Osteoblast (primary cell): Measurements from ENCODE around the gene MS4A5. TPM values are rescaled to one million over a fixed set of nuclear protein-coding genes. Genes with fewer than 3 reads are reported as not detected.

ENCODE experiments used
- DNase-seq: peaks from one replicate; pipeline ENCODE4 v3.0.0; 2011; ENCODE audit warnings: low spot score, mixed read lengths; ENCODE audit not compliant: insufficient read length; ENCODE audit errors: missing footprints
- H2AFZ ChIP-seq: 2 replicates; pipeline ENCODE4 v1.6.0; 2011; ENCODE audit warnings: mild to moderate bottlenecking, low read length
- H3K27ac ChIP-seq: 2 replicates; pipeline ENCODE4 v1.5.1; 2011; ENCODE audit warnings: mild to moderate bottlenecking, low read depth, low read length, moderate library complexity
- H3K27me3 ChIP-seq: 2 replicates; pipeline ENCODE4 v1.6.0; 2012; ENCODE audit warnings: mild to moderate bottlenecking, control low read depth, inconsistent platforms, low read length, moderate library complexity; ENCODE audit not compliant: insufficient read depth
- H3K36me3 ChIP-seq: 2 replicates; pipeline ENCODE4 v1.5.1; 2011; ENCODE audit warnings: mild to moderate bottlenecking, low read length, control low read depth, moderate library complexity; ENCODE audit not compliant: insufficient read depth
- H3K4me1 ChIP-seq: 2 replicates; pipeline ENCODE4 v1.5.1; 2011; ENCODE audit warnings: mild to moderate bottlenecking, low read length, control low read depth, moderate library complexity; ENCODE audit not compliant: insufficient read depth
- H3K4me2 ChIP-seq: 2 replicates; pipeline ENCODE4 v1.6.0; 2011; ENCODE audit warnings: mild to moderate bottlenecking, low read length; ENCODE audit not compliant: insufficient read depth
- H3K4me3 ChIP-seq: fragments of 200-600 bp; sonication (generic); 3 replicates; pipeline ENCODE4 v1.5.1; 2012; ENCODE audit warnings: mild to moderate bottlenecking, low read length, inconsistent platforms; ENCODE audit not compliant: insufficient read depth
- H3K79me2 ChIP-seq: 2 replicates; pipeline ENCODE4 v1.6.0; 2012; ENCODE audit warnings: mild to moderate bottlenecking, low read length, control low read depth, inconsistent platforms; ENCODE audit not compliant: insufficient read depth
- H3K9me3 ChIP-seq: 2 replicates; pipeline ENCODE4 v1.5.1; 2011; ENCODE audit warnings: low read depth, low read length, control low read depth
- H4K20me1 ChIP-seq: 2 replicates; pipeline ENCODE4 v1.6.0; 2012; ENCODE audit warnings: mild to moderate bottlenecking, low read length, control low read depth; ENCODE audit not compliant: insufficient read depth
- total RNA-seq: library from RNA; depleted of rRNA; stranded (reverse); fragments of >200 nt; gene quantifications from 2 replicates; pipeline ENCODE4 v1.2.3, GENCODE V29; 2012
- TF ChIP-seq, protein P1 (sequence below): IDR thresholded peaks from 2 replicates; pipeline ENCODE4 v1.5.1; 2011; ENCODE audit warnings: mild to moderate bottlenecking, low read depth, low read length, moderate library complexity; ENCODE audit errors: extremely low read depth

MS4A5 gene
- total RNA-seq, 1 donor, result not detected

DNA sequence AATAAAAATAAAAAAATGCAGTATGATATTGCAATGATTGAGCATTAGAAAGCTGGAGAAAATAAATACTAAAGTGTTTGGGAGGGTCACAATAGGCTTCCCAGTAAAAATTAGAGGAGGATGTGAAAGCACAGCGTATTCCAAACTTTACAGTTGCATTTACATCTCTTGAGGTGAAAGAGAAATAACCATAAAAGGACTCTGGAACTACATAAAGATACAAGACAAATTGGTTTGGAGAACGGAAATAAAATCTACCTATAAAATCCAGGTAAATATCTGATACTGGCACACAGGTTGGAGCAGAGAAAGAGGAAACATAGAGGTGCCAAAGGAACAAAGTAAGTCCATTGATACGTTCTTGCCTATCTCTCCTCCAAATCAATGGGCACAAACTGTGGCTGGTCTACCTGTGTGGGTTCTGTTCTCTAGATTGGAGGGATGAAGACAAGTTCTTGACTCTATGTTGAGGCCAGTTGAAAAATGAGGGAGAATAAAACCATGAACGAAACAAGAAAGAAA is 63.2 kb downstream of the MS4A5 start, which contains the start of gene MS4A12:
MS4A12 (plus strand) TSS at position 291 of the 522 bp plus-strand sequence. CDS start 4,541 bp downstream, outside the sequence.
- H3K79me2 ChIP-seq, result no peaks in the 10 kb centered on the region
- no peak for DNase-seq
- peaks cover 4% of the 10 kb centered on the region for H3K9me3 ChIP-seq
- H3K36me3 ChIP-seq, result no peaks in the 10 kb centered on the region
- H3K27me3 ChIP-seq, result no peaks in the 10 kb centered on the region
- no peaks in the 10 kb centered on the region for H4K20me1 ChIP-seq
- no peak within 1 kb of the TSS for H3K4me3 ChIP-seq
- H3K27ac ChIP-seq, result no peak within 1 kb of the TSS
- no peak within 1 kb of the TSS for H3K4me2 ChIP-seq
- H3K4me1 ChIP-seq, result no peaks in the 10 kb centered on the region
- H2AFZ ChIP-seq, result no peak within 1 kb of the TSS
- TF ChIP-seq, protein P1, sequence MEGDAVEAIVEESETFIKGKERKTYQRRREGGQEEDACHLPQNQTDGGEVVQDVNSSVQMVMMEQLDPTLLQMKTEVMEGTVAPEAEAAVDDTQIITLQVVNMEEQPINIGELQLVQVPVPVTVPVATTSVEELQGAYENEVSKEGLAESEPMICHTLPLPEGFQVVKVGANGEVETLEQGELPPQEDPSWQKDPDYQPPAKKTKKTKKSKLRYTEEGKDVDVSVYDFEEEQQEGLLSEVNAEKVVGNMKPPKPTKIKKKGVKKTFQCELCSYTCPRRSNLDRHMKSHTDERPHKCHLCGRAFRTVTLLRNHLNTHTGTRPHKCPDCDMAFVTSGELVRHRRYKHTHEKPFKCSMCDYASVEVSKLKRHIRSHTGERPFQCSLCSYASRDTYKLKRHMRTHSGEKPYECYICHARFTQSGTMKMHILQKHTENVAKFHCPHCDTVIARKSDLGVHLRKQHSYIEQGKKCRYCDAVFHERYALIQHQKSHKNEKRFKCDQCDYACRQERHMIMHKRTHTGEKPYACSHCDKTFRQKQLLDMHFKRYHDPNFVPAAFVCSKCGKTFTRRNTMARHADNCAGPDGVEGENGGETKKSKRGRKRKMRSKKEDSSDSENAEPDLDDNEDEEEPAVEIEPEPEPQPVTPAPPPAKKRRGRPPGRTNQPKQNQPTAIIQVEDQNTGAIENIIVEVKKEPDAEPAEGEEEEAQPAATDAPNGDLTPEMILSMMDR, result no peak

DNA sequence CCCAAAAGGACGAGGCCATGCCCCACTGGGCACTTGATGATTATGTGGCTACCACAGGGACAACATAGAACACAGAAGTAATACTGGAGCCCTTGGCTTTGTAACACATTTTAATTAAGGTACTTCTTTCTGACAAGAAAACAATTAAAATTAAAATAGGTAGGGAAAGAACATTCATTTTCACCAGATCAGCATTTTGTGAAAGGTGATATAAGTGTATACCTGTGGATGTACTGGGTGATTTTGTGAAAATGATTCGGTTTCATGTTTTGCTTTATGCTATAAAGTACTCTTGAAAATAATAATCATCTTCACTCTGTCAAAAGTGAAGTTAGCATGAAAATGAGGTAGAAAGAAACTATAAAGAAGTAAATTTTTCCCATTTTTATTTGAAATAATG is 64.1 kb downstream of the MS4A5 start:
- TF ChIP-seq, protein P1, result no peak
- H3K27ac ChIP-seq, result no peak overlapping the region
- no peak overlapping the region for H3K4me3 ChIP-seq
- no peaks in the 10 kb centered on the region for H3K4me1 ChIP-seq
- H2AFZ ChIP-seq, result no peak overlapping the region
- H3K36me3 ChIP-seq, result no peaks in the 10 kb centered on the region
- no peaks in the 10 kb centered on the region for H3K27me3 ChIP-seq
- no peak for DNase-seq
- H3K9me3 ChIP-seq, result peaks cover 4% of the 10 kb centered on the region
- no peaks in the 10 kb centered on the region for H3K79me2 ChIP-seq
- H4K20me1 ChIP-seq, result no peaks in the 10 kb centered on the region
- H3K4me2 ChIP-seq, result no peak overlapping the region

Other genes with a start within 250 kb of the MS4A5 start
- gene MS4A6A, start 246.5 kb upstream of the MS4A5 start, total RNA-seq, result under 0.01 TPM in 1 of 2 replicates, not detected in the other
- gene MS4A4E, start 186.4 kb upstream of the MS4A5 start, total RNA-seq, result not detected in 2 replicates
- under 0.01 and 0.36 TPM in 2 replicates for gene MS4A4A, start 148.9 kb upstream of the MS4A5 start, total RNA-seq
- gene MS4A6E, start 102.3 kb upstream of the MS4A5 start, total RNA-seq, result not detected in 2 replicates
- gene MS4A7, start 51.0 kb upstream of the MS4A5 start, total RNA-seq, result under 0.01 and 0.36 TPM in 2 replicates
- not detected in 2 replicates for gene MS4A14, start 33.1 kb upstream of the MS4A5 start, total RNA-seq
- not detected in 2 replicates for gene MS4A1, start 26.3 kb downstream of the MS4A5 start, total RNA-seq
- gene MS4A12, start 63.2 kb downstream of the MS4A5 start, total RNA-seq, result not detected in 2 replicates
- not detected in 2 replicates for gene MS4A13, start 85.8 kb downstream of the MS4A5 start, total RNA-seq